Endothelial cell of umbilical vein (primary cell): ENCODE results near the gene PRDX1. TPM values are rescaled to one million over a fixed set of nuclear protein-coding genes. Genes with fewer than 3 reads are reported as not detected.

ENCODE experiments used
- BruUV-seq: library from RNA; stranded (reverse); fragments of 400-500 nt; replicated peaks from 2 replicates; lab custom pipeline; 2021; lab: Mats Ljungman, UMichigan
- CTCF ChIA-PET: fragments of 300-600, 350-600 bp; sonication (Branson Sonifier 250); formaldehyde crosslinking; loops from one replicate; lab custom pipeline; 2021; ENCODE audit warnings: antibody characterized with exemption, inconsistent platforms; lab: Charles Lee
- POLR2A ChIA-PET: fragments of 300-600, 350-600 bp; sonication (Branson Sonifier 250); formaldehyde crosslinking; loops from one replicate; lab custom pipeline; 2021; ENCODE audit warnings: antibody characterized with exemption, inconsistent platforms; lab: Charles Lee
- DNase-seq: peaks from one replicate; pipeline ENCODE4 v3.0.0-alpha.2; 2011; ENCODE audit warnings: low read depth, low spot score
- FAIRE-seq: peaks from 2 replicates; lab custom pipeline; 2011; peaks lifted over from hg19 to GRCh38; lab: Jason Lieb, UNC
- H2AFZ ChIP-seq: 2 replicates; pipeline ENCODE4 v1.6.0; 2012; ENCODE audit warnings: low read depth, low read length, control low read depth, inconsistent platforms
- H3K27ac ChIP-seq: 2 replicates; pipeline ENCODE4 v1.5.1; 2011; ENCODE audit warnings: low read depth, mild to moderate bottlenecking, control low read depth, low read length, moderate library complexity; ENCODE audit not compliant: insufficient read depth
- H3K27me3 ChIP-seq, 2 experiments: 2 replicates each; pipeline versions ENCODE4 v1.6.0 to v1.6.1; 2011; ENCODE audit warnings: low read length in 2 of 2, mixed read lengths in 1 of 2; ENCODE audit not compliant: control insufficient read depth in 2 of 2, insufficient read depth in 2 of 2
- H3K36me3 ChIP-seq, 2 experiments: 2 replicates in 1 of 2; 3 replicates in 1 of 2; pipeline ENCODE4 v1.5.1; 2011; ENCODE audit warnings: low read length in 2 of 2, mild to moderate bottlenecking in 1 of 2, moderate library complexity in 1 of 2; ENCODE audit not compliant: control insufficient read depth in 2 of 2, insufficient read depth in 2 of 2; ENCODE audit errors: extremely low read depth in 1 of 2
- H3K4me1 ChIP-seq: 3 replicates; pipeline ENCODE4 v1.5.1; 2011; ENCODE audit warnings: mild to moderate bottlenecking, low read length; ENCODE audit not compliant: control insufficient read depth, insufficient read depth; ENCODE audit errors: extremely low read depth
- H3K4me2 ChIP-seq: 2 replicates; pipeline ENCODE4 v1.6.1; 2011; ENCODE audit warnings: low read length, control low read depth, mixed read lengths; ENCODE audit not compliant: insufficient read depth
- H3K4me3 ChIP-seq, 3 experiments: fragments of 200-600 bp in 1 of 3; sonication (generic), shearing (Covaris generic) in 1 of 3; replicated peaks in 1 of 3; 2 replicates each; pipeline ENCODE4 v1.5.1; 2011 to 2016; ENCODE audit warnings: control low read depth in 3 of 3, low read length in 3 of 3, mild to moderate bottlenecking in 2 of 3, inconsistent platforms in 1 of 3, low read depth in 1 of 3, moderate library complexity in 1 of 3; ENCODE audit not compliant: insufficient read depth in 1 of 3
- H3K79me2 ChIP-seq: 2 replicates; pipeline ENCODE4 v1.6.0; 2012; ENCODE audit warnings: low read length, inconsistent platforms; ENCODE audit not compliant: control insufficient read depth, insufficient read depth
- H3K9ac ChIP-seq: replicated peaks from 2 replicates; pipeline ENCODE3; 2011; ENCODE audit warnings: low read length, control low read depth; ENCODE audit not compliant: insufficient read depth; ENCODE audit errors: extremely low read depth
- H3K9me1 ChIP-seq: replicated peaks from 3 replicates; pipeline ENCODE4 v1.6.0; 2011; ENCODE audit warnings: mild to moderate bottlenecking, low read length; ENCODE audit not compliant: control insufficient read depth, insufficient read depth; ENCODE audit errors: extremely low read depth
- H3K9me3 ChIP-seq: replicated peaks from 2 replicates; pipeline ENCODE4 v1.5.1; 2012; ENCODE audit warnings: low read length, inconsistent platforms; ENCODE audit not compliant: control insufficient read depth, insufficient read depth
- H4K20me1 ChIP-seq: replicated peaks from 2 replicates; pipeline ENCODE3; 2011; ENCODE audit warnings: mild to moderate bottlenecking, low read length; ENCODE audit not compliant: control insufficient read depth, insufficient read depth; ENCODE audit errors: extremely low read depth
- CTCF ChIP-seq, 2 donors: IDR thresholded peaks; 1 replicate in 1 of 2; 2 replicates in 1 of 2; pipeline ENCODE4 v1.5.1; 2011; ENCODE audit warnings: low read length in 2 of 2, mild to moderate bottlenecking in 2 of 2, moderate library complexity in 2 of 2, control low read depth in 1 of 2, inconsistent platforms in 1 of 2, low read depth in 1 of 2; ENCODE audit not compliant: insufficient read depth in 1 of 2; ENCODE audit errors: extremely low read depth in 1 of 2
- MYC ChIP-seq: IDR thresholded peaks from one replicate; pipeline ENCODE4 v1.6.1; 2011; ENCODE audit warnings: mild to moderate bottlenecking, low read depth, low read length
- POLR2A ChIP-seq: IDR thresholded peaks from 2 replicates; pipeline ENCODE4 v1.6.1; 2012; ENCODE audit warnings: low read depth, mild to moderate bottlenecking, control low read depth, low read length
- POLR2AphosphoS5 ChIP-seq: IDR thresholded peaks from 2 replicates; pipeline ENCODE4 v1.6.1; 2012; ENCODE audit warnings: low read depth, mild to moderate bottlenecking, control low read depth, low read length, moderate library complexity; ENCODE audit not compliant: insufficient read depth
- dilution Hi-C: fragments of 300-500 bp; cut with MboI; formaldehyde crosslinking; loops from one replicate; pipeline ENCODE4 v1.15.0; 2019; ENCODE audit warnings: low sequenced_read_pairs; ENCODE audit not compliant: extremely low pct_ligation_motif_present
- intact Hi-C: fragments of 100-400 bp; cut with micrococcal nuclease; formaldehyde crosslinking; loops from one replicate; pipeline ENCODE4 v1.10.0; 2022
- polyA plus RNA-seq, 4 experiments: library from polyadenylated mRNA; depleted of rRNA in 3 of 4; stranded (reverse) in 3 of 4; unstranded in 1 of 4; fragments of >200 nt; gene quantifications; 2 replicates each; pipeline versions ENCODE4 v1.2.1 to v1.2.3, GENCODE V29; 2011 to 2012; ENCODE audit warnings: missing spikeins in 1 of 4
- total RNA-seq: library from RNA; stranded (reverse); gene quantifications from 2 replicates; pipeline ENCODE4 v1.2.3, GENCODE V29; 2021

Gene PRDX1
- total and polyA plus RNA-seq, 2 donors (not counting 3 experiments of a cell fraction or from before 2014, with no cell fraction given), result 622 to 685 TPM

GRCh38 chr1:45508295-45509151 is 13.2 kb downstream of the PRDX1 start:
- BruUV-seq, result no TSS peak
- Histone ChIP-seq H3K36me3 (peaks cover 26 to 28% of the 10 kb centered on the region in 2 experiments), H3K27me3 (no peaks in the 10 kb centered on the region), H3K9me1 (no peaks in the 10 kb centered on the region), H3K9me3 (no peaks in the 10 kb centered on the region), H3K4me3 (no peak overlapping the region), H3K4me2 (no peak overlapping the region), H3K27ac (no peak overlapping the region), H3K79me2 (no peaks in the 10 kb centered on the region), H3K9ac (no peak overlapping the region), H4K20me1 (no peaks in the 10 kb centered on the region), H2AFZ (no peak overlapping the region), H3K4me1 (no peaks in the 10 kb centered on the region)
- no peak for FAIRE-seq
- TF ChIP-seq CTCF (IDR thresholded peaks at IDR 0.05; ENCODE audit: extremely low read depth in 1 of 2, insufficient read depth in 1 of 2, low read depth in 1 of 2, low read length in 2 of 2), result peak in 1 of 2 donors; percentile 10
- TF ChIP-seq MYC, result no peak
- TF ChIP-seq POLR2A, result peak; percentile 31
- TF ChIP-seq POLR2AphosphoS5, result peak; percentile 55
- dilution Hi-C loops (no loop called here), intact Hi-C loops (no loop called here)
- DNase-seq, result no peak
- ChIA-PET CTCF (interaction anchor here (1.0 to 6.0 kb wide), 2 partner anchors 59 to 495 kb away, joined by 3 to 148 read pairs; no protein-coding TSS in a partner anchor), POLR2A (interaction anchor here (0.6 to 1.4 kb wide), 3 partner anchors 9 to 19 kb away, joined by 3 to 8 read pairs (median 4); partner anchors contain the start of genes CCDC163, MMACHC and PRDX1)
